ENCODE results near the gene PDZRN3.

PDZRN3 gene

DNA sequence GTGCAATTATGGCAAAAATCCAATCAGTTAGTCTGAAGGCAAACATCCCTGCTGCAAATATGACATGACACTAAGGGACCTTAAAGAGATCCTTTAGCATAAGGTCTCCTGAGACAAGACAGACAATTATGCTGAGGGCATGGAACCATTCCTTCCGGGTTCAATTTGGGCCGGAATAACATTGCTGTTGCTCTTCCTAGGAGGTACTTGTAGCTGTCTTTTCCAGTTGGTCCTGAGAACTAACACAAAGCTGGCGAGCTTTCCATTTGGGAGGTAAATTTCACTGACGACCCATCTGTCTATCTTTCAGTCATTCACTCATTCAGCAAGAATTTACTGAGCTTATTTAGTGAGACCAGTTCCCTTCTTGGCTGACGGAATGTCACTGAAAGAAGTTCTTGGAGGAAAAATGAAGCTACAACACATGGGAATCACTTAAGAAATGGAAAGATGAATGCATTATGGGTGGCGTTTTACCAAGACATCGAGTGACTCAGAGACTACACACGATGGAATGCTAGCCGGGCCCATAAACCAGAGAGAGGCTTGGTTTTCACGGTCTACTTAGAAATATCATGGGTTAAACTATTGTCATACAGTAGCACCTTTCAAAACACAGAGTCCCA lies 215.5 kb downstream of the PDZRN3 start:
- no peak for DNase-seq

DNA sequence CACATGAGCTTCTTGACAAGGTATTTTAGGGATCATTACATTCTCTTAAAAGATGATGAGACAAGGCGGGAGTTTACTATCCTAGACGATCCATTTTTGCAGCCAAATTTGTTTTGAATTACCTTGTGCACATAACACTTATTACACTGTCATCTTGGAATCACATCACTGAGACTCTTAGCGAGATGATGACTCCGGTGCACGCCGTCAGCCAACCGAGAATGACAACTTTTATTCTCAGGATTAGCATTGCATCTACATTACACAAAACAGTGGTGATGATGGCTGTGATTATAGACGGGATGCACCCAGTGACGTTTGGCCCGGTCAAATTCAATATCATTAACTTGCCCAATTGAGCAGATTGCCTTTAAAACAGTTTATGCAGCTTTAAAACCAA lies 216.1 kb downstream of the PDZRN3 start:
- DNase-seq, result no peak

DNA sequence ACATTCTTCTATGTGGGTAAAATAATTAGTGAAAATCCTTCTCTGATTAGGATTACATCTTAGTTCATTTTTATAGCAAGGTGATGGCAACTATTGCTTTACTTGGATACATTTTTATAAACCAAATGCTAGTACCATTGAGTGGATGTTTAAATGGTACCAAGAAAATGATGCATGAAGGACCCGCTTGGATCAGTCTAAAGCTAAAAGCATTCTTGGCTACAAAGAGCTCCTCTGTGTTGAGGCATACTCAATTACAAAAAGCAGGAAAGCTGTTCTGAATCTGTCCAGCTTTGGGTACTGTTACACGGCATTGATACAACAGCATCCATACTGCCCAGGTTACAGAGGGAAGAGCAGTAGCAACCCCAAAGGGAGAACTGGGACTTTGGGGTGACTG lies 217.2 kb downstream of the PDZRN3 start:
- no peak for DNase-seq

DNA sequence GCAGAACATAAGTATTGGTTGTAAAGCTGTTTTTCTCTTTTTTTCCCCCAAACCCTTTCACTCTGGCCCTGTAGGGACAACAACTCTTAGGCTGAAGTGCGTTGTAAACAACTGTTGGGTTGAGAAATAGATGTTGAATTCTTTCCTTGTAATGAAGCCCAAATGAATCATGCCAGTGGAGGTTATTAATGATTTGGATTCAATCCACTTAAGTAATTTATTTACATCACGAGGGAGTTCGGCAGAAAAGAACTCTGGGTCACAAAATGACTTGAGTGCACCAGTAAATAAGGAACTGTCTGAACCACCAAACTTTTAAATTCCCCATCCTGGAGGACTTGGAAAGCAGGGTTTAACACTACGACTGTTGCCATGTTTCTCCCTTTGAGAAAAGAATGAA lies 218.9 kb downstream of the PDZRN3 start:
- no peak for DNase-seq

DNA sequence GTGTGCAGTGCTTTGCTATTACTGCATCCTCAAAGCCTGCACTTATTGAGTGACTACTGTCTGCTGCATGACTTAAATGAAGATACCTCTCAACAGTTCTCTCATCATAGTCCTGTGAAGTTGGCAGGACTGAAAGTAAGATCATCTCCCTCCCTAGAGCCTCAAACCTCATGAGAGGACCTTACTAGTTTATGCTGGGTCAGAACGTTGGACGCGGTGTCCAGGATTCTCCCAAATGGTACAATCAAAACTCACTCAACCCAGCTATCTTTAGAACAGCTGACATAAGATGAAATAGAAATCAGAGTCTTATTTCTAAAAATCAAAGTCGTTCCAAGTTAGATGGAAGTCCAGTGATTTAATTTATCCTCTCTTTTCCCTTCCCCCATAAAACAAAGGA lies 219.7 kb downstream of the PDZRN3 start:
- no peak for DNase-seq

DNA sequence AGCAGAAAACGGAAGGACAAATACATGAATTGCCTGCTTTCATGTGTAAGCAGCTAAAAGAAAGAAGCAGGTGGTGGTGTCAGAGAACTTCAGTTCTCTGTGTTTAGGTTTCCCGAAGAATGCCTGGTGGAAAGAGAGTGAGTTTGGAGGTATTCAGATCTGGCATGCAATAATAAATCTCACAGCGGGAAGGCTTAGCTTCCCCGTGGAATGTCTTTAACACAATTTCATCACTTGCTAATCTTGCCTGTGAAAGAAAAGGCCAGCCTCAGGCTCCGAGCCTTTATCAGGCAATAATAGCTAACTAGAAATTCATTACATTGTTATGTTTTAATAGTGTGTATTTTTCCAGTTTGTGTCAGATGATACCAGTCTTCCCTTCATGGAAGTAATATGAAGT lies 220.3 kb downstream of the PDZRN3 start:
- DNase-seq, result no peak

DNA sequence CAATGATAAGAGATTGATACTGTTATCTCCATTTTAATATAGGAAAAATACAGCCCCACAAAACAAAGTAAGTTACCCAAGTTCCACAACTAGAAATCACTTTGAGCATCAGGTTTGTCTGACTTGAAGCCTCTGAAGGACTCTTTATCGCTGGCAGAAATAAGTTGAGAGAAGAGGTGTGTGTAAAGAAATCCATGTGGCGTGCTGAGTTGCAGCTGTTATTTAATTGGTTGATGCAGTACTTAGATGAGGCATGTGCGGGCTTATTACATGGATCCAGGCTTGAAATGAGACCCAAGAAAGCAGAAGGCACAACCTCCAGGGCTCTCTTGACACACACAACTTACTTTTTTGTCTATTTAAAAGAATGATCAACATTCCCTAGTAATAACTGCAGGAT lies 221.3 kb downstream of the PDZRN3 start:
- DNase-seq, result no peak

DNA sequence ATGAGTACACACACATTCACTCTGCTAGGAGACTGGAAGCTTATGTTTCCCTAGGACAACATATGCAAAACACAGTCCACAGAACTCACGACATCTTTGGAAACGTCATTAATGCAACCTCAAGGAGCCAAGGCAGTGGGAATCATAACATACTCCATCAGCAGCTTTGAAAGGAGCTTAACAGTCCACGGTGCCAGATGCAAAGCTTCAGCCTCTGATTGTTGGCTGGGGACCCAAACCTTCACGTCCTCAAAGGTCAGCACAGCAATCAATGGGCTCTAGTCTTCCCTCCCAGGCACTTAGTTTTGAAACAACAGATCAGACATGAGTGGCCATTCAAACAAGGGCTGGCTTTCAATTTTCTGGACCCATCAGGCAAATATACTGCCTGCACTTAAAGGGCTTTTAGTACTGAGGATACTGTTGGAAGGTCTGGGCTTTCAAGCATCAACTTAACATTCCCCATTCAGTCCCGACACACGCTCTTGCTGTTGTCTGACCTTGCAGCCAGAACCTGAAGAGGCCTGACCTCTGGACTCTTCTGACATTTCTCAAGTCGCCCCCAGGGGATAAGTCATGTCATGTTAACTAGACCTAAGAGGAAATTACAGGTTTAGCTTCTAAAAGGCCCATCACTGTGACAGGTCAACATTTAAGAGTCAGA lies 223.0 kb downstream of the PDZRN3 start:
- DNase-seq, result no peak

DNA sequence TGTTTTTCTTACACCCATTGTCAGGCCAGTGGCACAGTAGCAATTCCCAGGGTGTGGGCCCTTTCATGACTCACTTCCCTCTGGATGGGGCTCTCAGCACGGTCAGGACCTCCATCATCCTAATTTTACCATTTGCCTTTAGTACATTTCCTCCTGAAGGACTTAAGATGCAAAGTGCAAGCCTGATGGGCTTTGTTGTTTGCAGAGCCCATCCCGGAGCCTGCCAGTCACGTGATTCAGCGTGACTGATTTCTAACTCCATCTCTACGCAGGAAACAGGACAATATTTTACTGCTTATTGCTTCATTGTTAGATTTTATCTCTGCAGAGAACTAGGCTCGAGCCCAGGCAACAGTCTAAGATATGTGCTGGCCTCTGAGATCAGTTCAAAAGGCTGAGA lies 223.7 kb downstream of the PDZRN3 start:
- no peak for DNase-seq

DNA sequence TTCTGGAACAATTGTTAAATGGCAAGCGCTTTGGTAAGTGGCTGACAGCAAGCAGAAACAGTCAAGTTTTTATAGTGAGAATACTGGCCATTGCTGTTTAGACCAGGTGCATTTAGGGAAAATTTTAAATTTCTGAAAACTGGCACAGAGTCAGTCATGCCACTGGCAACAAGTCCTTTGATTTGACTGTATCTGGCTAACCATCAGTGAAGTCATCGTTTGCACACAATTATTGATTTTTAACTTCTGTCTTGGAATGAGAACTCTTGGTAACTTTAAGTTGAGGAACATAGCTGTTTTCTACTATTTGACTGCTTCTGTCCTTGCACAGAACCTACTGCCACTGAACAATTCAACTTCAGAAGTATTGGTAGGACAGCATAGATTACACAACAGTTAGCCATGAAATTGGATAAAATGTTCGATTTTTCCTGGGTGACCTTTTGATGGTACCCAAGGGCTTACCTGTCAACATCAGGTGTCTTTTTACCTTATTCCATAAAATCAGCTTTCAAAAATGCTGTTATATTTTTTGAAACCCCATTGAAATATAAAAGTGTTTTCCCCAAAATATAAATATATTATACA lies 225.0 kb downstream of the PDZRN3 start:
- no peak for DNase-seq

DNA sequence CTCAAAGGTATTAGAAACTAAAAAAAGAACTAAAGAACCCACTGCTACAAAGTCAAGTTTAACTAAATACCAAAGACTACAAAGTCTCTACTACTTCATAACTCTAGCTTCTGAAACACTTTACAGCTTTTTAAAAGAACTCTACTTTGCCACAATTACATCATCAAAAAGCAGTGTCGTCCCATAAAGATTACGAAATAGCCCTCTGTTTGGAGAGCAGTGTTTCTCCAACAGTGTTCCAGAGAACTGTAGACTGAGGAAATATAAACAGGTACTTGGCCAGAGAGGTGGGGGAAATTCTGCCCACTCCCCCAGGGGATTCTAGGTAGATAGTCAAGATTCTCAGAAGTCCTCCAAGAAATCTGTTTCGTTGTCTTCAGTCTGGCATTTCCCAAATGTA lies 225.6 kb downstream of the PDZRN3 start:
- no peak for DNase-seq

DNA sequence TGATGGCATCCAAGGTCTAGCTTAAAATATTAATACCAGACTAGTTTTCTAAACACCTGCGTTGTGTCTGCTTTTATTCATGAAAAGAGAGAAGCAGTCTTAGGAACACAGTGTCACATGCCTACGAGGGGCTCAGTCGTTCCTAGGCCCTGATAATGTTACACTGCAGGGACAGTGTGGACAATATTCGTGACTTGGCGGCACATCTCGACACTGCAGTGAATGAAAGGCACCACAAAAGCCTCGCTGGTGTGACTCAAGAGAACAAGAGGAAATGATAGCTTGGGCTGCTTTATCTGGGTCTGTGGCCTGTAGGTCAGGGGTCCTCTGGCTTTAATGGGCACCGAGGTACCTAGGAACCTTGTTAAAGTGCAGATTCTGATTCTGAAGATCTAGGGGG lies 226.7 kb downstream of the PDZRN3 start:
- no peak for DNase-seq

DNA sequence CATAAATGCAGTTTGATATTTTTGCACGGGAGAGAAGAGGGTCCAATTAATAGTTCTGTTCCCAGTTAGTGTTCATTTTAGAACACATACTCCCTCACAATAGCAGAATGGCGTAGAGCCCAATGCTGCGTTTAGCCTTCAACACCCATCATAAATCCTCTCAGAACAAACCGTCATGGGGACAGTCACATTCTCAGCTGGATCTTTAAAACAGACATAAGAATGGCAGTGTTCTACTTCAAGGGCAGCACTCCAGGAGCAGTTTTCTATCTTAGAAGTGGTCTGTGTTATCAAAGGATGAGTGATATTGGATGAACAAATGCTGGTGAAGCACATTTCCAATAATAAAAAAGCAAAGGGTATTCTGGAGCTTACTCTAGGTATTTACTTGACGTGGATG lies 230.5 kb downstream of the PDZRN3 start:
- DNase-seq, result no peak

DNA sequence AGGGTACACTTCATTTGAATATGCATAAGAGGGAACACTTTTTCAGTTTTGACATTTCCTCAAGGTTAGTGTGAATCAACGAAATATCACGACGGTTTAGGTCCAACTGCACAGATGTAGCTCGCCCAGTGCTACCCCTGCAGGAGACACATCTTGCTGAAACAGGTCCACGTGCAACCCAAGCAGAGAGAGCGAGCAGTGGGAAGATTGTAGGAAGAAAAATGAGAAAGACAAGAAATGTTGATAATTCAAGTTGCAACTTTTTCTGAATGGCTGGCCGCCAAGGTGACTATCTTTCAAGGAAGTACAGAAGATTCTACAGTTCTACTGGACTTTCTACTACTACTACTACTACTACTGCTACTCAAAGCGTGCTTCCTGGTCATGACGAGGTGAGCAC lies 231.7 kb downstream of the PDZRN3 start:
- no peak for DNase-seq

DNA sequence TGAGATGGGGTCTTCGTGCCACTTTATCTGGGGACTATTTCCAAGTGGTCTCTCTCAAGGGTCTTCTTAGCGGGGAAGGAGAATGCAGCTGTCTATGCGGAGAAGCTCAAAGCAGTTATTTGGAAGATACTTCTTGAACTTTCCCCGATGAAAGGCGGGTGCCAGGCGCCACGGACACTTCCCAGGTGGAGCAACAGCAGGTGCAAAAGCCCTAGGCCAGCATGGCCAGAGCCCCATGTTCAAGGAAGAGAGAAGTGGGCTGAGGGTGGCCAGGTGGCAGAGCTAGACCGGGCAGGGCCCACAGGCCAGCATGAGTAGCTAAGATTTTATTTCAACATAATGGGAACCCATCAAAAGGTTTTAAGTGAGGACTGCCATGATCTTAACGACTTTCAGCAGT lies 232.8 kb downstream of the PDZRN3 start:
- no peak for DNase-seq

DNA sequence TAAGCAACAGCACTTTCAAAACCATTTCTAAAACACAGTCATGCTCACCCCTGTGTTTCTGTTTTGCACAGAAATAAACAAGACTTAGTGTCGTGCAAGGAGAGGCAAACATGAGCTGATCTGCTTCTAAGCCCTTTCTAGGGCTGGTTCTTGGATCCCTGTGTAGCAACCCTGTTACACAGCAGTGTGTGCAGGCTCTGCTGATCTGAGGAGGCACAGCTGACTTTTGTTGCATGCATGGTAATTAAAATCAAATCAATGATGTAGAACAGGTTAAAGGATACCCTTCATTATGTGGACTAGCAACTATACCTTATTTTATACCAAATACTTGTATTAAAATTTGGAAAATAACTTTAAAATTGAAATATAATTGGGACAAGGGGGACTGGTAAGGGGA lies 234.8 kb downstream of the PDZRN3 start:
- no peak for DNase-seq

DNA sequence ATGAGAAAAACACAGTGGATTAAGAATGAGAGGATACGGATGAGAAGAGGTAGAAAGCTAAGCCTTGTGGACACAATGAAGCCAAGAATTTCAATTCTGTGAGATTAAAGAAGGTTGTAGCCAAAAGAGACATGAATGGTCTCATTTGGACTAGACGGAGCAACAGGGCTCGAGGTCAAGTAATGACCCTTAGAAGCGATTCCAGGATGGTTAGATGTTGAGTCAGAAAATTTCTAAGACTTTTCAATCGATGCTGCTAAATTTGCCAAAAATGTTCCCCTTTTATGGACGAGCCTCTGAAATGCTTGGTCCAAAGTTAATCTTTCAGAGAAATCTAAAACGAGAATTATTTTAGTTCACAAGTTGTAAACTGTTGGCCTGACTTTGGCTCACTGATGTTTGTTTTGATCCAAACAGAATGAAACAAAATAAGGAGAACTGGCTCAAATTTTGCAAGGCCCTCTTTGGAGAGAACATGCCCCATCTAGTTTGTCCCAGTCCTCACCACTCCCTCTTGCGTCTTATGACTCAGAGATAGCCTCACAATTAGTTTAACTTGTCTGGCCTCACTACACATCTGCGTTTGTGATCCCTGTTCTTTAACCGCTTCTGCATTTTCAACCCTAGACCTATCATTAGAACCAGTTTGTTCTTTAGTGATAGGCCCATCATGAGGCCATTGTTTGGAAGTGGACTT lies 235.5 kb downstream of the PDZRN3 start:
- no peak for DNase-seq

DNA sequence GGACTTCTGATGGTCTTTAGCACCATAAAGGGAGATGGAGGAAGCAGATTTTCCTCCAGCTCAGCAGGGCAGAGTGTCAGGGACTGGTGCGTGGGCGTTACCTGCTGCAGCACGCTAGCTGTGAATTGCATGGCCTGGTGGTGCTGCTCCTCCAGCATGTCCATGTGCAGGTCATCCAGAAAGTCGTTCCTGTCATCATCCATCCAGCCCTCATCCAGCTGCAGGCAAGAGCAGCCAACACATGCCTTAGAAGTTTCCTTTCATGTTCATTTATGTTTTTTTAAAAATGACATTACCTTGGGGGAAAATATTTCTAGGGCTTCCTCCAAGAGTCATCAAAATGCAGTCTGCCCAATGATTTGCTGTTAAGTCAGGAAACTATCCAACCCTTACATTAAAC lies 239.2 kb downstream of the PDZRN3 start:
- no peak for DNase-seq

DNA sequence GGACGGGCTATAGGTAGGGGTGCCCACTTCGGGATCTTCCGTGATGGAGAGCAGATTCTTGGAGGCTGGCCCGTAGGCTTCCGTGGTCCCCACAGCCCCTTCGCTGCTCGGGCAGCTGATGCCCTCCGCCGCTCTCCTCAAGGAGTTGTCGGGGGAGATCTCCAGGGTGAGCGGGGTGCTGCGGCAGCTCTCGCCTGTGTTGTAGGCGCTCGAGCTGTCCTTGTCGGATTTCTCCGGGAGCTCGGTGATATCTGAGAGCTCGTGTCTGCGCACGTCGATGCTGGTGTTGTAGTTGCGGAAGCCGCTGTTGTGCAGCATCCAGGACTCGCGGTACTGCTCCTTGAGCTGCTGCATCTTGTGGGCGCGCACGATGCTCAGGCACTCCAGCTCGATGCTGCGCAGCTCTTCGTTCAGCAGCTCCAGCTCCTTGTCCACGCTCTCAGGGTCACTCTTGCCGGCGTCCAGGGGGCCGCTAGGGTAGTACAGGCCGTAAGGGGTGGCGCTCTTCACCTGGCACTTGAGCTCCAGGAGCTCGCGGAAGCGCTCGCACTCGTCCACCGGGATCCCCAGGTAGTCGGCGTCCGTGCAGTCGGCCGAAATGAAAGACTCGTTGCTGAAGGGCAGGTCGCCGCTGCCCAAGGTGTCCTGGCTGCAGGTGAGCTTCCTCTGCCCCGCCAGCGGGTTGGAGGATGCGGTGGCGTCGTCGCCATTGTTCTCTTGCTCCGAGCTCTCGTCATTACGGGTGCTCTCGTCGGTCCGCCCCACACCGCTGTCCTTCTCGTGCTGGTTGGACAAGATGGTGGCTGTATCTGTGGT lies 240.4 kb downstream of the PDZRN3 start:
- DNase-seq, result no peak

DNA sequence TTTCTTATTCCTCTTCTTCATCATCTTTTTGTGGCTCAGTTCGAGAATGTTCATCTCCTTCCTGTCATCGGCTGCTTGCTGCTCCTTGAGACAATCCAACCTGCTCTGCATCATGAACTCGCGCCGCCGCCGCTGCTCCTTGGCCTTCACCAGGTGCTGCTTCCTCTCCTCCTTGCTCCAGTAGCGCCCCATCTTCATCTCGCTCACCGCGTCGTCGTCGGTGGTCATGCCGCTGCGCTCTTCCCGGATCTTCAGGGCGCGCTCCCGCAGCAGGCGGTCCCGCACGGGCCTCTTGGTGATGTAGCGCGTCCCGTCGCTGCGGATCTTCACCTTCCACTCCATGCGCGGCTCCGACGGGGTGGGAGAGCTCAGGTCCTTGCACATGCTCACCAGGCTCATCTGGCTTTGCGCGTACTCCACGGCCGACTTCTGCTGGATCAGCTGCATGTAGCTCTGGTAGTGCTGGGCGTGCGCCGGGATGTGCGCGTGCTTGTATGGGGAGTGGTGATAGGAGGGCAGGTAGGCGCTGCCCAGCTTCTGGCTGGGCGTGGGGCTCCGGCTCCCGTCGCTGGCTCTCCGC lies 241.2 kb downstream of the PDZRN3 start:
- DNase-seq, result no peak

DNA sequence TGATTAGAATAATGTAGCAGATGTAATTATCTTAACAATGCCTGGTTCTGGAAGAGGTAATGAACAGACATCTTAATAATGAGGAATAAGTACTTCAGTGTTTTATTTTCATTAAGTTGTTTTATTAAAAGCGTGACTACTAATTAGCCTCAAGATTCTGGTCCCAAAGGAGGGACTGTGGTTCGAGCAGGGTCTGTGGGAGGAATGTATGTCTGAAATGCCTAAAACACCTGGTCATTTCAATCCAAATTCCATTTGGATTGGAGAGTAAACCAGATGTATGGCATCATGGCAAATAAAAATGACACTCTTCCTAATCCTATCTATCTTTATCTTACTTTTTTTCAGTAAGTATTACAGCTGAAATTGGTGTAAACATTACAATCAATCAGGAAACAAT lies 243.2 kb downstream of the PDZRN3 start:
- no peak for DNase-seq

DNA sequence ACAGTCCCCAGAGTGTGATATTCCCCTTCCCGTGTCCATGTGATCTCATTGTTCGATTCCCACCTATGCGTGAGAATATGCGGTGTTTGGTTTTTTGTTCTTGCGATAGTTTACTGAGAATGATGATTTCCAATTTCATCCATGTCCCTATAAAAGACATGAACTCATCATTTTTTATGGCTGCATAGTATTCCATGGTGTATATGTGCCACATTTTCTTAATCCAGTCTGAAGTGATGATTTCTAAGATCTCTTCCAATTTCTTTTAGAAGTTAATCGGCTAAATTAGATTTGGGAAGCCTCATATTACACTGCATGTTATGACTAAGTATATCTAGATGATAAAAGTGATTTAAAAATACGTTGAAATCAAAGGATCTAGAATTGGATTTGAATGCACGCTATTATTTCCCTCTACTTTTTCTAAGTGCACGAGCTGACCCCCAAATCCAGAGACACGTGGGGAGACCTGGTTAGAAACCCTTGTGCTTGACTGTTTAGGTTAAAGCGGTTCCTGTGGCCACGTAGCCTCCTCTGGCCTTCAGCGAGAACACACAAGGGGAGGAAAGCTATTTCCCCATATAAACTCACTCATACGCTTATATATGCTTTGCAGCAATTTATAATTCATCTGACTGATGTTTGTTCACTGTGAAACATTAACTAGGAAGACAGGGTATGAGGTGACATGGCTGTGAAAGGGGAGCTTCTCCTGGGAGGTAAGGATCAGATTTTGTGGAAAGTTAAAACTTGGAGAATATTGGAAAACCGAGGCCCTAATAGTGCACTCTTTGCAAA lies 243.8 kb downstream of the PDZRN3 start:
- DNase-seq, result no peak

Data from CD4-positive, alpha-beta T cell treated with Interleukin-4 for 1 hour (primary cell).